CD4-positive, alpha-beta T cell treated with Interferon alpha-2 for 1 hour (primary cell): ENCODE measurements around the gene FILIP1.

Source experiments
- DNase-seq, 2 donors: peaks; one replicate each; pipeline ENCODE4 v3.0.0-alpha.2; 2020 to 2022

Gene FILIP1

DNA sequence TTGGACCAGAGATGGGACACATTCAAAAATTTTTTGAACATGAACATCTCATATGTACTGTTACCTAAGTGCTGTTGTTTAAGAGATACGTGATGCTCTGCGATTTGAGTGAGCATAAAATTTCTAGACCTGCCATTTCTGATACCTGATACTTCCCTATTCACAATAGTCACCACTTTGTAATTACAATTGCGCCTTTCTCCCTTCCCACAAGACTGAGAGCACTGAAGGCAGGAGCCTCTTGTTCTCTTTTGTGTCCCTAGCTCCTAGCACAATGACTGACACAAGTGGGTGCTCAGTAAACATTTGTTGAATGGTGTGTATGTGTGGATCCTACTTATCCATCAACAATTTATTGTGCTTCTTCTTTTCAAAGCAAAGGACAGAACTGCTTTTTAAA lies 116.2 kb downstream of the FILIP1 start:
- no peak for DNase-seq

DNA sequence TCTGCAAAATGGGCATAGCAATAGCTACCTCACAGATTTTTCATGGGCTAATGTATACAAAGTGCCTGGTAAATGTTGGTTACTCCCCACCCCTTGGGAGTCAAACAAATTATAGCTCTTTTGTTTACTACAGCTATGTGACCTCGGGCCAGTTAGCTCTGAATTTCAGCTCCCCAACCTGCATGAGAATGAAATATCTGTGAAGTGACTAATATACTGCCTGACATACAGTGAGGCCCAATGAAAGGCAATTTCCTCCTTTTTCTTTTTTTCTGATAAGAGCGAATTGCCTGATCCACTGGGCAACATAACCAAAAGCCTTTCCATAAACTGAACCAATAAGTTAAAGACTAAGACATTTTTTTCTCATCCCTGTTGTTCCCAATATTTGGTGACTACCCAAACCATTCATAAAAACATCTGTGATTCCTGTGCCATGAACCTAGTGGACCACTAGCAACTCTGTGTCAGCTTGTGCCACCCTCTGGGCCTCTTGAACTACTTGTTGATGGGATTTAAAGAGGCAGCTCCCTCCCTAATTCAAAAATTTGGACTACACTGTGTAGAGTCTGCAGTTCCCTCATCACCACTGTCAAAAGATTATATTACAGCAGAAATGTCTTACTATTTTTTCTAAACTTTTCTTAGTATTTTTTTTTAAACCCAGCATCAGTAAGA lies 117.1 kb downstream of the FILIP1 start:
- DNase-seq, result no peak

DNA sequence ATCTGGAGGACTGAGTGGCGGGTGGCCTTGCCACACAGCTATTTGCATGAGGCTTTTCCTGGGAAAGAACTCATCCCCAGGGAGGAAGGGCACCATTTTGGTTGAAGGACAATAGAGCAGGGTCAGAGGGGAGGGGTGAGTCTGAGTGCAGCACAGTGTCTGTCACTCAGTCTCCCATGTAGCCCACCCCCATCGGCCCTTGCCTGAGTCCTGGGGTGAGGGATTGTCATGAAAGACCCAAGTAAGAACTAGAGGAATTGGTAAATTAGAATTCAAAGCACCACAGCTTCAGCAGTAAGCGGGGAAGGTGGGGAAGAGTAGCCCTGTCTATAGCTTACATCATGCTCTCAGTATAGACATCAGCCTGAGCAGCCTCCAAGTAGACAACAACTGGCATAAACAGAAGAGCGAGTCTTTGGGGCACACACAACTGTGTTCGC lies 118.6 kb downstream of the FILIP1 start:
- no peak for DNase-seq

DNA sequence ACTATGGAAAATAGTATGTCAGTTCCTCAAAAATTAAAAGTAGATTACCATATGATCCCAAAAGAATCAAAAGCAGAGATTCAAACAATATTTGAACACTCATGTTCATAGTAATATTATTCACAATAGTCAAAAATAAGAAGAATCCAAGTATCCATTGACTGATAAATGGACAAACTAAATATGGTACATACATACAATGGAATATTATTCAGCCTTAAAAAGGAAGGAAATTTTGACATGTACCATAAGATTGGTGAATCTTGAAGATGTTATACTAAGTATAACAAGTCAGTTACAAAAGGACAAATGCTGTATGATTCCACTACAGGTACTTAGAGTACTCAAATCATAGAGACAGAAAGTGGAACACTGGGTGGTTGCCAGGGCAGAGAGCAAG lies 120.7 kb downstream of the FILIP1 start:
- DNase-seq, result no peak

DNA sequence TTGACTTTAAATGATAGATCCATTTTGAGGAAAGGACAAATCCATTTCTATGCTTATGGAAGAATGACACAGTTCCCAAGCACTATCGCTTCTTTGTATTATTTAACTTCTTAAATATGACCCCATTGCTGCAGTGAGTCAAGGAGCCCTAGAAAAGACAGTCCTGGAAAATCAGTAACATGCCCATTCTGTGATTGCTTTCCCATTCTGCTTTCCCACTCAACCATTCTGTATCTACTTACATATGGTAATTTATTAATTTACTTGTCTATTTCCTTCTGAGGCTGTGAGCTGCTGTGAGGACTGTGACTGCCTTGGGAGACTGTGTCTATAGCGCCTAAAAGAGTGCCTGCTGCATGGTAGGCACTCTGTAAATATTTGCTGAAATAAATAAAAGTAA lies 123.6 kb downstream of the FILIP1 start:
- no peak for DNase-seq

DNA sequence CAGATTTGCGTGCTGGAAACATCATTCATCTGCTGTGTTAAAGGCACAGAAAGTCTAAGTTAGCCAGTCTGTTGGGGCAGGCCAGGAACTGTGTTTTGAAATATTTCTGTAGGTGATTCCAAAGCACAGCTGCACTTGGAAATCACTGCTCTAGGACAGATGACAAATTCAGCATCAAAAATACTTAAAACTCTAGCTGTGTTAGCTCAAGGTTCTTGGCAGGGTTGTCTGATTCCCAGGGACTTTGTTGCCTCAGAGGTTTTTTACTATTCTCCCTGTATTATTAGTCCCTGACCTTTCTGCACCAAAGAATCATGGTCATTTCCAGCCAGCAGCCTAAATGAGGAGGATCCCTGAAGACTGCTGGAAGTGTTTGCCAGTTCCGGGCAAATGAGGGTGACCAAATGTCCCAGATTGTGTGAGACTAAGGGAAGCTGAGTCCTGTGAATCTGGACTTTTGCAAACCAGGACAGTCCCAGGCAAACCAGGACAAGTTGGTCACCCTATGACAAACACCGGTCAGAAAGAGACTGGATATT lies 124.7 kb downstream of the FILIP1 start:
- DNase-seq, result no peak

DNA sequence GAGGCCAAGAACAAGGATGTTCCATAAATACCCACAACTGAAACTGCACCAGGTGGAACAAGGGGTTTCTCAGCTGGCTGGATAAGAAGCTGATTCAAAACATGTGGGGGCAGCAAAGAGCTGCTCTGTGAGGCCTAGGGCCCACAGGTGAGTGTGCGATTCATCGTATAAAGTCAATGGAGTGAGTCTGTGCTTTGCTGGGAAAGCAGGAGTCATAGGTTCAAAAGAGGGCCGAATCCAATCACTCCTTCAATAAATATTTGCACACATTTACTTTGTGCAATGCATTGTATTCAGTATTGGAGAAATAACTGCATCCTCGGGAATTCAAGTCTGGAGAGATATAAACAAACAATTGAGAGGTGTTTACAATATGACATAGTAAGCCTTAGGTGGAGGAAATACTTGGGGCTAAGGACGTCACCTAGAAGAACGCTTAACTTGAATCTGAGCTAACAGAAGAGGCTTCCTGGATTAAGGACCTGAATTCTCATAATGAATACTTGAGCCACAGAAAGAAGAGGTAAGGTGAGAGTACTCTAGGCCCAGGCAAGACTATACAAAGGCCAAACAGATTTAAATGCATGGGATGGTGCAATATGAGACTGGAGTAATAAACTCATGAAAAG lies 125.3 kb downstream of the FILIP1 start:
- DNase-seq, result no peak

DNA sequence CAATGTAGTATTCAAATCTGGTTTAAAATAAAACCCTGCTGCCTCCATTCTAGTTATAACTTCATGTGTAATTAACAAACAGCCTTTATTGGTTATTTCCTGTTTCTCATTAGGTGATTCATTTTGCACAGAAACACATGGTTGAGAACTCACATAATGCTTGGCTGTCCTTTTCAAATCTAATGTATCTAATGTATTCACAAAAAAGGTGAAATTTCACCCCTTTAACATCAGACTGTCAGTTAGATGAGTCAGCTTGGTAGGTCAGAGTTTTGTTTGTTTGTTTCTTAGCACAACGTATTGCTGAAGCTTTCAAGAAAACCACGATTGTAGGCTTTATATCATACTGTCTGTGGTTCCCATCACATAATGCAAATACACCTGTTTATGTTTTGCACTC lies 130.3 kb downstream of the FILIP1 start:
- no peak for DNase-seq

DNA sequence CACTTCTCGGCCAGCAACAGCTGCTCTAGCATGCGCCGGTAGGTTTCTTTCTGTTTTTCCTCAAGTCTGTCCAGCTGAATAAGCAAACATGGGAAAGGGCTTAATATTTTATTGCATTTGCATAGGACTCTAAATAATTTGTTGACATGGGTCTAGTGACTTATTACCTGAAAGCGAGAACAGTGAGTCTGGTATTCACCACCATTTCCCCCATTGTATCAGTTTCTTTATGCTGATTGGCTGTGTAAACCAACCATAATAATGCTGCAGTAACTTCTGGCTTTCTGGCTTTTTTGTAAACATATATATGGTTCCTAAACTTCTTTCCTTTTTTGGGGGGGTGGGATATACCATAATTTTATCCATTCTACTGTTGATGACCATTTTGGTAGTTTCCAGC lies 140.0 kb downstream of the FILIP1 start:
- no peak for DNase-seq

DNA sequence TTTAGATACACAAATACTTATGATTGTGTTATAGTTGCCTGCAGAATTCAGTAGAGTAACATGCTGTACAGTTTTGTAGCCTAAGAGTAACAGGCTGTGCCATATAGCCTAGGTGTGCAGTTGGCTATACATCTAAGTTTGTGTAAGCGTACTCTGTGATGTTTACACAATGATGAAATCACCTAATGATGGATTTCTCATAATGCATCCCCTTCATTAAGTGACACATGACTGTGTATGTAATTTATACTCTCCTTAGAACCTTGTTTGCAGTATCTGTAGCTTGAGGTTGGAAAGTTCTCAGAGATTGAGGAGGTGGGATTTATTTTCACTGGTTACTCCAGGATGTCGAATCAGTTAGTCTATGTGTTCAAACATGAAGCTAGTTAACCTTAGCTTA lies 142.0 kb downstream of the FILIP1 start:
- no peak for DNase-seq

DNA sequence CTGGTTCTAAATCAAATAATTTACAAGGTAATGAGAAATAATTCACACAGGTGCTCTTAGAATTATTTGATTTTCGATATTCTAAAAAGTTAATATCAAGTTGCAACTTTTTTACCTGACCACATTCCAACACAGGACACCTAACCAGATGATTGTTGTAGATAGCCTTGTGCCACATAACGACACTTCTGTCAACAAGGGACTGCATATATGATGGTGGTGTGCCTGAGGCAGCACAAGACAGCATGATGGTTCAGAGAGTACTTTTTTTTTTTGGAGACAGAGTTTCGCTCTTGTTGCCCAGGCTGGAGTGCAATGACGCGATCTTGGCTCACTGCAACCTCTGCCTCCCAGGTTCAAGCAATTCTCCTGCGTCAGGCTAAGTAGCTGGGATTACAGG lies 142.8 kb downstream of the FILIP1 start:
- no peak for DNase-seq

DNA sequence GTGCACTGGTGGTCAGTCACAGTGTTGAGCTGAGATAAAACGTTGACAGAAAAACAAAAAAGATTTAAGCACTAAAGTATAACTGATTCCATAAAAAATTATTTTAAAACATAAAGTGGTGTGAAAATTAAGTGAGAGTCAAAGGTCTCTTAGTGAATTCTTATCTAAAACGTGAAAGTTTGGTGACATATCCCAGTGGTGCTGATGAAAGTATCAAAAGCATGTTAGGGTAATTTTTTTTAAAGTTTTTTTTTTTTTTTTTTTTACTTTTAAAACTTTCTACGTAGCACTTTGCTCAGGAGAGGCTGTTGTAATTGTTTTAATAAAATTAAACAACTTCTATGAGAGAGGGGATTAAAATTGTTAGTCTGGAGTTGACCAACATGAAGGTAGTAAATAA lies 143.4 kb downstream of the FILIP1 start:
- no peak for DNase-seq

DNA sequence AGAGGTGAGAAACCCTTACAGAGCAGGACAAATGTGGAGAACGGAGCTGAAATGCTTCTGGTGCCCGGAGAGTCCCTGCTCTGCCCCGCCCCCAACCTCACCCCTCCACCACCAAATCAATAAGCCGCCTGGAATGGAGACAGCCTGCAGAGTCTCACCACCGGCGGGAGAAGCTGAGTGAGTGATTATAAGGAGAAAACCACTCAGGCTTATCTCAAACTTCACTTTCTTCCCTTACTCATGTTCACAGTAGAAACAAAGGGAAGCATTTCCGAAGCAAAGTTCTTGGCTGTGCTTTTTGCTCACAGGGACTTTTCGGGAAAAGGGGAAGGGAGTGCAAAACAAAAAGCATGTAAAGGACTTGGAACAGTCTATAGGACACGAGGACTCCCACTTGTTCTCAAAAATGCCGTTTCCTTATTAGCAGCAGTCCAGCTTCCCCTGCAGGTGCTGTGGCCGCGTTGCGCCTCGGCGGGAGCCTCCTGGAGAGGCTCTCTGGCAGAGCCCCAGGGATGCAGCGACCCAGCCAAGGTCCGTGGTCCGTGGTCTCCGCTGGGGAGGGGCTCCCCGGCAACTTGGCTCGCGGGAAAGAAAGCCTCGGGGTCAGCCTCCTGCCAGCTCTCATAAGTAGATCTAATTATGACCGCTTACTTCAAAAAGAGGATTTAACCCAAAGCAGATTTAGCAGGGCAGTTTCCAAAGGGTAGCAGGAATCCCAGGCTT lies 144.2 kb downstream of the FILIP1 start:
- no peak for DNase-seq

DNA sequence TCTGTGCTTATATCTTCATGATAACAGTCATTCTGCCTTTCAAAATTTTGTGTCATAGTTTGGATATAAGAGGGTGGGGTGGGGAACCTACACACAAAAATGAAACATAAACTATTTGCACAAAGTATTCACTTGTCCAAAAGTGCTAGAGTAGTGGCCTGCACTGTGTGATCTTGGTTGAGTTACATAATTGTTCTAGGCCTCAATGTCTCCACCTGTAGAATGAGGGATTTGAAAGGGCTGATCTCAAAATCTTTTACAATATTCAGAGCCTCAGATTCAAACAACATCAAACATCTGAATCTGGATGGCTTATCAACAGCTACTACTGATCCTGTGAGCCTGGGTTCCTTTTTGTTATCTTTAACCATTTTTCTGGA lies 144.7 kb downstream of the FILIP1 start:
- DNase-seq, result no peak

DNA sequence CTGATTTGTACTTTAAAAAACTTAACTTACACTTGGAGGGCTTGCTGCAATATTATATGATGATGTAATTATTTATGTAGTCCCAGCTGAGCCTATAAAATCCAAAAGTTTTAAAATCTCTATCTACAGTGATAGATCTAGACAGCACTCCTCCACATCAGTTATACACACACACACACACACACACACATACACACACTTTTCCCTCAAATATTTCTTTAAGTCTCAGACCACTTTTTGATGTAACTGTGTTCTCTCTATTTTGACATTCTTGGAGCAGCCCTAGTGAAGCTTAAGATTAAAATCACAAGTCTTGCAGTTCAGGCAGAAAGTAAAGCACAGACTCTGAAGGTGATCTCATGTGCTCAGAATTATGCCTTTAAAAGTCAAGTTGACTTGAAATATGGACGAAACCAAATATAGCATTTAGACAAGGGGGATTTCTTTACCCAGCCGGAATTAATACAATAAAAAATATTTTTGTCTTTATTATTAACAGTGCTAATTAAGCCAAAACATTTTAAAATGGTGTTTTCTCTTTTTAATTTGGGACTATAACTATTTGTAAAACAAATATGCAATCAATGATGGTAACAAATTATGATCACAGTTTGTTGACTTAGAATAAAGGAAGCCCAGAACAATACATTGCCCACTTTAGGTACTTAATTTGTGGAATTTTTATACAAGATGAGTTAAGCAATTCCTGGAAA lies 145.5 kb downstream of the FILIP1 start:
- no peak for DNase-seq

DNA sequence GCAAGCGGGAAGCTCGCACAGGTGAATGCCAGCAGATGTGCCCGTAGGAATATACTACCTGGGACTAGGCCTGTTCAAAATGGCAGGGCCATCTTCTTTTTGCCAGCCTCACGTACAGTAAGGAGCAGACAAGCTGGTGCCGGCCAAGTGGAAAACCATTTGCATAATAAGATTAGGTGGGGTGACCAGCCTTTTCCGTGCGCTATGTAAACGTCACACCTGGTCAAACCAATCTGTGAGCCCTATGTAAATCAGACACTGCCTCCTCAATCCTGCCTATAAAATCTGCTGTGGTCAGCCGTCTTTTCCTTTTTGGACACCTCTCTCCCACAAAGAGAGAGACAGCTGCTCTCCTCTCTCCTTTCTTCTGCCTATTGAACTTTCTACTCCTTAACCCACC lies 148.2 kb downstream of the FILIP1 start:
- no peak for DNase-seq

DNA sequence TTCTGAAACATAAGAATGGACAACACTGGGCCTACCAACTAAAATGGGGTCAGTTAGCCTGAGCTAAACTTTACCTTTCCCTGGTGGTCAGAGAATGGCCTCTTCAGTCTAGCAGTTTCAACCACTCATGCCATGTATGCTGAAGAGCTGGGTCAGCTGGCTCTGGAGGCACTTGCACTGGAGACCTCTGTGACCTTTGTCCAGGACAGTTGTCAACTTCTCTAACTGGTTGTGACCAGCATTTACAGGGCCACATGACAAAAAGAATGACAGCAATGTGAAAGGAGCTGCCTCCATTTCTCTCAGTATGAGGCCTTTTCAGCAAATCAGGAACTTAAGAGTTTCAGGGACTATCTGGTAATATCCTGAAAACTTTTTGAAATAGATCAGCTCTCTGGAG lies 149.1 kb downstream of the FILIP1 start:
- no peak for DNase-seq

DNA sequence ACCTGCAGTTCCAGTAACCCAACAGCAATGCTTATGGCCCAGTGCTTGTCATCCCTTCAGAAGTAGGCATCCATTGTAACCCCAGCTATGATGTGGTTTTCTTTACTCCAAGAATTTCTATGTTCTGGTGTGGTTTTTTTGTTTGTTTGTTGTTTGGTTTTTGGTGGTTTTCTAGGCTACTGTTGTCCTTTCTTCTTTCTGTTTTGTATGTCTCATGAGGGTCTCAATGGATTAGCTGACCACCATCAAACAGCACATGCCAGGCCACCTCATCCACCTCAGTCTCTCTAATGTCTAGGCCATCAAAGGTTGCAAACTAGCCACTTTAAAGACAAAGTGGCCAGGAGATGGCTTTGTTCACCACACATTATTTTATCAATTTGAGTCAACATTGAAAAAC lies 149.6 kb downstream of the FILIP1 start:
- no peak for DNase-seq

DNA sequence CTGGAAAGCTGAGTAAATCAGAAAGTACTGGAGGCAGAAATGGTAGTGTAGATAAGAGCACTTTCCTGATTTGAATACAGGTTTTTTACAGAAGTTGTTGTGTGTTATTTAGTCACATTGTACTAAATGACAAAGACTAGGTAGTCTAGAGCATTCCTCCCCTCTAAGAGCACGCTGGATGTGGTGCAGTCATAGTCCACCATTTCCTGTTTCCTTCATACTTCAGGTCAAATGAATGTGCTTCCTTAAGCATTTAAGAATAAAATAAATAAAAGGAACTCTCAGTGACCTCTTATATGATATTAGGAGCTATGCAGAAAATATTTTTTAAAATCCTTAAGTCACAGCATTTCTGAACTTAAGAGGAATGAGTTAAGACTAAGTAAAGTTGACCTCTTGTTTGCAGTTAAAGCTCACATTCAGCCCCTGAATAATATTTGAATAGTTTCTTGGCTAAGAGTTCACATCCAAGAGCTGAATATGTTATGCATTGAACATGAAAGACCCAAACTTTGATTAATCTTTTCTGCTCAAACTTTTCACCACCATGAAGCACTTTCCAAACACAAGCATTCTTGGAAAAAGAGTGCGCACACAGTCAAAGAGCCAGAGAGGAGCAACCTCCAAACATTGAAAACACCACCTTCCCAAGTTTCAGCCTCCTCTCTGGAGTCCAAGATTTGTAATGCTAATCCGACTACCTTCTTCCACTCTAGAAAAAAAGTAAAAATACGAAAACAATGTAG lies 155.6 kb downstream of the FILIP1 start:
- DNase-seq, result no peak

DNA sequence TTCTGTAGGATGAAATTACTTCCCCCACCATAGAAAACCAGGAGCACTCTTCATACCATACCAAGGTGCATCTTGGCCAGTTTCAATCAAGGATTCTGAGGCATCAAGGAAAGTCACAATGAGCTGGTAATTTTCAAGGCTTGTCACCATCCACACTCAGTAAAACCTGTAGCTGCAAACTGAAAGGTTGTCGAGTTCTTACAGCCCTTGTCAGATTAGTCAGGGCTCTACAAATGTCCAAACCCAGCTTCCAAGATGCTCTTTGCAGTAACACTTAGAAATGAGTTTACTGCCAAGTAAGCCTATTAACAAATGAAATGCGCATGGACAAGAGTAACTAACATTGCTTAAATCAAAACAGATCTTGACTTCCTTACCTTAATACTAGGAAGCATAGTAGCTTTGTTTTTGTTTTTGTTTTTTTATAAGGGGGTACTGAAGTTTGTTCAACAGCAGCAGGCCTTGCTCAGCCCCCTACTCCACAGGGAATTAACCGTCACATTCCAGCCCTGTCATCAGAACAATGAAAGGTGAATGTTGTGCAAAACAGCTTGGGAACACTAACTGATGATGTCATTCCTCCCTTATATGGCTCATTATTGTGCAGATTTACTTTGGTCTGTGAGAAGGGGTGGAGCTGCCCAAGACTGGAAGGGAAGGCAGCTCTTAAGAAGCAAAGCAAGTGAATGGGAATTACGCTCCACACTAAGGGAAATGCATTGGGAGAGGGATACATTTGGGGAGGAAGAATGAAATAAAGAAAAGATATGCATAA lies 159.1 kb downstream of the FILIP1 start:
- no peak for DNase-seq

DNA sequence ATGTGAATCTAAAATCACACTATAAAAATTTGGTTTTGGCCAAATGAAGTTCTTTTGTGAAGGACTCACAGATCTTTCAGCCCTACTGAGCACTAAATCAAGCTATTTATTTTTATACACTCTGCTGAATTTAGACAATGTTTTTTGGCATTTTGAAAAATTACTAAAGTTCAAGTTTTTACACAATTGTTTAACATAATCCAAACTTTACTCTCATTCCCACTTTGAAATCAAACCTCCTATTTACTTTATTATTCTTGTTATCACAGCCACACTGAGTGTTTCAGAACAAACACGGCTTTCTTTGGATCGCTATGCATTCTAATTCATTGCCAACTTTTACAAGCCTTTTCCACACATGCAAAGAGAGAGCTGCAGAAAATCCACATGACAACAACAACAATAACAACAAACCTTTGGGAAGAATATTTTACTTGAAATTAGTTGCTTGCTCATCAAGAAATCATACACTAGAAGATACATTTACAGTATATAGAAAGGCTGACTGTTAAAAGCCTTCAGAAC lies 159.9 kb downstream of the FILIP1 start:
- no peak for DNase-seq

DNA sequence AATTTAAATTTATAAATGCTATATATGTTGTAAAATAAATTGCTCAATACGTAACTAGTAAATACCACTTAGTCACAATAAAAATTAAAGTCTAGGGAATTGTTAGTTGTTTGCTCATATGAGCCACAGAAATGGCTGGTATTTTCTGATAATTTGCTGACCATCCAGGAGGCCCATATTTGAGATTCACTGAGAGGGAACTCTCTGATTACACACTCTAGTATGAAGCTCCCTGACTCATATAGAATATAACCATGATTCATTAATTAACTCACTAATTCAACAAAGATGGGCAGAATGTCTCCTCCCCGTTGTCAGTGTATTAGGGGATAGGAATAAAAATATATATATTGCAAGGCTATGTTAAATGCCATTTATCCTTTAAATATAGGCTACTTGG lies 162.4 kb downstream of the FILIP1 start:
- DNase-seq, result no peak
